Measurements from ENCODE around the gene HTRA1.

DNA sequence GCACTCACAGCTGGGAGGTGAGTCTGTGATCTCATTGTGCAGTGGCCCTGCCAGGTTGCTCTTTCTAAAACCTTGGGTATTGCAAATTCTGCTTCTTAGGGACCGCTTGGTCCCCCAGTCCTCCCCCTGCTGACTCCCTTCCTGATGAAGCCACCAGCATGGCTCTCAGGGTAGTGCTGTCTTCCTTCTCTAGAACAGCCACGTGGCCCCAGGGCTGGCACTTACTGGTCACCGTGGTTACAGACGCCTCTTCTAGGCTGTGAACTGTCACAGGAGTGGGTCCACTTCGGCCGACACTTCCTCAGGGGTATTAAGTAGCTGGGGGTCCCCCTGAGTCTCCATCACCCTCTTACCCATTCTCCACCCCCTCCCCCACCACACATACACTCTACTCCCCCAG lies 2.7 kb upstream of the HTRA1 start:
- no peak for TF ChIP-seq POLR2A (IDR thresholded peaks at IDR 0.05)
- TF ChIP-seq, protein P1, sequence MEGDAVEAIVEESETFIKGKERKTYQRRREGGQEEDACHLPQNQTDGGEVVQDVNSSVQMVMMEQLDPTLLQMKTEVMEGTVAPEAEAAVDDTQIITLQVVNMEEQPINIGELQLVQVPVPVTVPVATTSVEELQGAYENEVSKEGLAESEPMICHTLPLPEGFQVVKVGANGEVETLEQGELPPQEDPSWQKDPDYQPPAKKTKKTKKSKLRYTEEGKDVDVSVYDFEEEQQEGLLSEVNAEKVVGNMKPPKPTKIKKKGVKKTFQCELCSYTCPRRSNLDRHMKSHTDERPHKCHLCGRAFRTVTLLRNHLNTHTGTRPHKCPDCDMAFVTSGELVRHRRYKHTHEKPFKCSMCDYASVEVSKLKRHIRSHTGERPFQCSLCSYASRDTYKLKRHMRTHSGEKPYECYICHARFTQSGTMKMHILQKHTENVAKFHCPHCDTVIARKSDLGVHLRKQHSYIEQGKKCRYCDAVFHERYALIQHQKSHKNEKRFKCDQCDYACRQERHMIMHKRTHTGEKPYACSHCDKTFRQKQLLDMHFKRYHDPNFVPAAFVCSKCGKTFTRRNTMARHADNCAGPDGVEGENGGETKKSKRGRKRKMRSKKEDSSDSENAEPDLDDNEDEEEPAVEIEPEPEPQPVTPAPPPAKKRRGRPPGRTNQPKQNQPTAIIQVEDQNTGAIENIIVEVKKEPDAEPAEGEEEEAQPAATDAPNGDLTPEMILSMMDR (IDR thresholded peaks at IDR 0.05), result no peak

Measured in stomach (tissue), 4 donors.